ENCODE data around the gene GRK5.

GRCh38 chr10:119409385-119409784 lies 202.0 kb downstream of the GRK5 start:
- TF ChIP-seq CTCF (conservative IDR thresholded peaks at IDR 0.05) = no peak
- no peak for TF ChIP-seq EZH2 (IDR thresholded peaks at IDR 0.05; ENCODE audit: low read depth)

Data from PC-9 (cell line).